ENCODE results near the gene GSDMA. TPM values are rescaled to one million over a fixed set of nuclear protein-coding genes. Genes with fewer than 3 reads are reported as not detected.

The GSDMA gene
- total and polyA plus RNA-seq, 10 of the 15 experiments (the other 5 are each of a cell fraction or from before 2014, with no cell fraction given), result 0.04 to 0.11 TPM; not detected in 8

DNA sequence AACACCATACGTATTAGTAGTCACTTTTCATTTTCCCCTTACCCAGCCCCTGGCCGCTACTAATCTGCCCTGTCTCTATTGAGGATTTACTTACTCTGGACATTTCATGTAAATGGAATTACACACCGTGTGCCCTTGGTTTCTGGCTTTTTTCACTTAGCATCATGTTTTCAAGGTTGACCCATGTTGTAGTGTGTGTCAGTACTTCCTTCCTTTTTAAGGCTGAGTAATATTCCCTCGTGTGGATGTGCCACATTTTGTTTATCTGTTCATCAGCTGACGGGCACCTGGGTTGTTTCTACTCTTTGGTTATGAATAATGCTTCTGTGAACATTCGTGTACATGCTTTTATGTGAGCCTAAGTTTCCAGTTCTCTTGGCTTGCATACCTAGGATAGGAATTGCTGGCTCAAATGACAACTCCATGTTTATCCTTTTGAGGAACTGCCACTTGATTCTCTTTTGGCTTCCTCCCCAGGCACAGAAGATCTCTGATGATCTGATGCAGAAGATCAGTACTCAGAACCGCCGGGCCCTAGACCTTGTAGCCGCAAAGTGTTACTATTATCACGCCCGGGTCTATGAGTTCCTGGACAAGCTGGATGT lies 25.5 kb downstream of the GSDMA start (continued):
- TF ChIP-seq, protein P1, sequence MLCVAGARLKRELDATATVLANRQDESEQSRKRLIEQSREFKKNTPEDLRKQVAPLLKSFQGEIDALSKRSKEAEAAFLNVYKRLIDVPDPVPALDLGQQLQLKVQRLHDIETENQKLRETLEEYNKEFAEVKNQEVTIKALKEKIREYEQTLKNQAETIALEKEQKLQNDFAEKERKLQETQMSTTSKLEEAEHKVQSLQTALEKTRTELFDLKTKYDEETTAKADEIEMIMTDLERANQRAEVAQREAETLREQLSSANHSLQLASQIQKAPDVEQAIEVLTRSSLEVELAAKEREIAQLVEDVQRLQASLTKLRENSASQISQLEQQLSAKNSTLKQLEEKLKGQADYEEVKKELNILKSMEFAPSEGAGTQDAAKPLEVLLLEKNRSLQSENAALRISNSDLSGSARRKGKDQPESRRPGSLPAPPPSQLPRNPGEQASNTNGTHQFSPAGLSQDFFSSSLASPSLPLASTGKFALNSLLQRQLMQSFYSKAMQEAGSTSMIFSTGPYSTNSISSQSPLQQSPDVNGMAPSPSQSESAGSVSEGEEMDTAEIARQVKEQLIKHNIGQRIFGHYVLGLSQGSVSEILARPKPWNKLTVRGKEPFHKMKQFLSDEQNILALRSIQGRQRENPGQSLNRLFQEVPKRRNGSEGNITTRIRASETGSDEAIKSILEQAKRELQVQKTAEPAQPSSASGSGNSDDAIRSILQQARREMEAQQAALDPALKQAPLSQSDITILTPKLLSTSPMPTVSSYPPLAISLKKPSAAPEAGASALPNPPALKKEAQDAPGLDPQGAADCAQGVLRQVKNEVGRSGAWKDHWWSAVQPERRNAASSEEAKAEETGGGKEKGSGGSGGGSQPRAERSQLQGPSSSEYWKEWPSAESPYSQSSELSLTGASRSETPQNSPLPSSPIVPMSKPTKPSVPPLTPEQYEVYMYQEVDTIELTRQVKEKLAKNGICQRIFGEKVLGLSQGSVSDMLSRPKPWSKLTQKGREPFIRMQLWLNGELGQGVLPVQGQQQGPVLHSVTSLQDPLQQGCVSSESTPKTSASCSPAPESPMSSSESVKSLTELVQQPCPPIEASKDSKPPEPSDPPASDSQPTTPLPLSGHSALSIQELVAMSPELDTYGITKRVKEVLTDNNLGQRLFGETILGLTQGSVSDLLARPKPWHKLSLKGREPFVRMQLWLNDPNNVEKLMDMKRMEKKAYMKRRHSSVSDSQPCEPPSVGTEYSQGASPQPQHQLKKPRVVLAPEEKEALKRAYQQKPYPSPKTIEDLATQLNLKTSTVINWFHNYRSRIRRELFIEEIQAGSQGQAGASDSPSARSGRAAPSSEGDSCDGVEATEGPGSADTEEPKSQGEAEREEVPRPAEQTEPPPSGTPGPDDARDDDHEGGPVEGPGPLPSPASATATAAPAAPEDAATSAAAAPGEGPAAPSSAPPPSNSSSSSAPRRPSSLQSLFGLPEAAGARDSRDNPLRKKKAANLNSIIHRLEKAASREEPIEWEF (IDR thresholded peaks at IDR 0.05; ENCODE audit: insufficient replicate concordance, low read depth, low read length), result no peak
- no peak for TF ChIP-seq JUNB (IDR thresholded peaks at IDR 0.05)
- TF ChIP-seq CHD2 (IDR thresholded peaks at IDR 0.05; ENCODE audit: borderline replicate concordance, low read depth, low read length), result no peak
- TF ChIP-seq, protein P2, sequence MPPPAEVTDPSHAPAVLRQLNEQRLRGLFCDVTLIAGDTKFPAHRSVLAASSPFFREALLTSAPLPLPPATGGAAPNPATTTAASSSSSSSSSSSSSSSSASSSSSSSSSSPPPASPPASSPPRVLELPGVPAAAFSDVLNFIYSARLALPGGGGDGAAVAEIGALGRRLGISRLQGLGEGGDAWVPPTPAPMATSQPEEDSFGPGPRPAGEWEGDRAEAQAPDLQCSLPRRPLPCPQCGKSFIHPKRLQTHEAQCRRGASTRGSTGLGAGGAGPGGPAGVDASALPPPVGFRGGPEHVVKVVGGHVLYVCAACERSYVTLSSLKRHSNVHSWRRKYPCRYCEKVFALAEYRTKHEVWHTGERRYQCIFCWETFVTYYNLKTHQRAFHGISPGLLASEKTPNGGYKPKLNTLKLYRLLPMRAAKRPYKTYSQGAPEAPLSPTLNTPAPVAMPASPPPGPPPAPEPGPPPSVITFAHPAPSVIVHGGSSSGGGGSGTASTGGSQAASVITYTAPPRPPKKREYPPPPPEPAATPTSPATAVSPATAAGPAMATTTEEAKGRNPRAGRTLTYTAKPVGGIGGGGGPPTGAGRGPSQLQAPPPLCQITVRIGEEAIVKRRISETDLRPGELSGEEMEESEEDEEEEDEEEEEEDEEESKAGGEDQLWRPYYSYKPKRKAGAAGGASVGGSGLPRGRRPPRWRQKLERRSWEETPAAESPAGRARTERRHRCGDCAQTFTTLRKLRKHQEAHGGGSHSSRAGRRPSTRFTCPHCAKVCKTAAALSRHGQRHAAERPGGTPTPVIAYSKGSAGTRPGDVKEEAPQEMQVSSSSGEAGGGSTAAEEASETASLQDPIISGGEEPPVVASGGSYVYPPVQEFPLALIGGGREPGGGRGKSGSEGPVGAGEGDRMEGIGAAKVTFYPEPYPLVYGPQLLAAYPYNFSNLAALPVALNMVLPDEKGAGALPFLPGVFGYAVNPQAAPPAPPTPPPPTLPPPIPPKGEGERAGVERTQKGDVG (CRISPR knock-in tag; IDR thresholded peaks at IDR 0.05), result no peak
- no peak for TF ChIP-seq SP1 (IDR thresholded peaks at IDR 0.05; ENCODE audit: low read depth, low read length)
- TF ChIP-seq SREBF1 (IDR thresholded peaks at IDR 0.05; ENCODE audit: low read length), result no peak
- no peak for TF ChIP-seq MEF2B (IDR thresholded peaks at IDR 0.05; ENCODE audit: partially characterized antibody, poor library complexity, severe bottlenecking)

Data from GM12878 (cell line).